22Rv1 (cell line): ENCODE results near the gene NAA25.

Source experiments
- CTCF ChIP-seq: fragments of 450-650 bp; IDR thresholded peaks from 2 replicates; pipeline ENCODE4 v1.5.1; 2017; ENCODE audit warnings: mild to moderate bottlenecking
- ZFX ChIP-seq: fragments of 450-650 bp; IDR thresholded peaks from 2 replicates; pipeline ENCODE4 v1.6.1; 2017; ENCODE audit warnings: antibody characterized with exemption, borderline replicate concordance

- TF ChIP-seq CTCF (no peak), ZFX (no peak)
Observed at GRCh38 chr12:112061137-112061536, 47.4 kb downstream of the NAA25 start.
